Karpas-422 (cell line): ENCODE results near the gene PIP4K2C. TPM values are rescaled to one million over a fixed set of nuclear protein-coding genes. Genes with fewer than 3 reads are reported as not detected.

Source experiments
- DNase-seq: peaks from one replicate; pipeline ENCODE4 v3.0.0-alpha.2; 2015
- H2AFZ ChIP-seq: fragments of 200-600 bp; sonication (generic); 2 replicates; pipeline ENCODE4 v1.6.1; 2014; ENCODE audit warnings: antibody characterized with exemption, low read length, mixed read lengths
- H3K27ac ChIP-seq: fragments of 200-600 bp; sonication (generic); 2 replicates; pipeline ENCODE4 v1.5.1; 2014; ENCODE audit warnings: mild to moderate bottlenecking, low read length, moderate library complexity
- H3K27me3 ChIP-seq: fragments of 200-600 bp; sonication (generic); 2 replicates; pipeline ENCODE4 v1.6.1; 2014; ENCODE audit warnings: low read length, mixed read lengths
- H3K36me3 ChIP-seq: fragments of 200-600 bp; sonication (generic); 2 replicates; pipeline ENCODE4 v1.6.1; 2014; ENCODE audit warnings: low read length, mixed read lengths; ENCODE audit not compliant: insufficient read depth
- H3K4me1 ChIP-seq: fragments of 200-600 bp; sonication (generic); 2 replicates; pipeline ENCODE4 v1.6.1; 2014; ENCODE audit warnings: mild to moderate bottlenecking, low read length, mixed read lengths
- H3K4me2 ChIP-seq: fragments of 200-600 bp; sonication (generic); 2 replicates; pipeline ENCODE4 v1.6.1; 2014; ENCODE audit warnings: low read length, low read depth, mild to moderate bottlenecking; ENCODE audit not compliant: poor library complexity, severe bottlenecking
- H3K4me3 ChIP-seq: fragments of 200-600 bp; sonication (generic); 2 replicates; pipeline ENCODE4 v1.5.1; 2014; ENCODE audit warnings: mild to moderate bottlenecking, antibody characterized with exemption, low read length, mixed read lengths
- H3K79me2 ChIP-seq: fragments of 200-600 bp; sonication (generic); 2 replicates; pipeline ENCODE4 v1.6.1; 2014; ENCODE audit warnings: mild to moderate bottlenecking, low read length, mixed read lengths
- H3K9ac ChIP-seq: fragments of 200-600 bp; sonication (generic); 2 replicates; pipeline ENCODE4 v1.6.0; 2014; ENCODE audit warnings: low read length
- H3K9me2 ChIP-seq: fragments of 200-600 bp; sonication (generic), shearing (Covaris generic); replicated peaks from 2 replicates; pipeline ENCODE4 v1.6.0; 2014; ENCODE audit warnings: mild to moderate bottlenecking, low read length, moderate library complexity; ENCODE audit not compliant: insufficient read depth
- H3K9me3 ChIP-seq: fragments of 300-700, 200-600 bp; sonication (generic); 2 replicates; pipeline ENCODE4 v1.6.1; 2014; ENCODE audit warnings: low read length, mixed read lengths
- H4K20me1 ChIP-seq: fragments of 200-600 bp; sonication (generic); 2 replicates; pipeline ENCODE4 v1.6.1; 2014; ENCODE audit warnings: mild to moderate bottlenecking, antibody characterized with exemption, low read length, low read depth; ENCODE audit not compliant: insufficient read depth
- total RNA-seq: library from RNA; depleted of rRNA; stranded (reverse); fragments of >200 nt; shearing (Covaris generic); gene quantifications from 2 replicates; pipeline ENCODE4 v1.2.3, GENCODE V29; 2014; ENCODE audit warnings: low replicate concordance

PIP4K2C gene
- total RNA-seq, 1 experiment from 2014 or later, result 23.9 TPM

DNA sequence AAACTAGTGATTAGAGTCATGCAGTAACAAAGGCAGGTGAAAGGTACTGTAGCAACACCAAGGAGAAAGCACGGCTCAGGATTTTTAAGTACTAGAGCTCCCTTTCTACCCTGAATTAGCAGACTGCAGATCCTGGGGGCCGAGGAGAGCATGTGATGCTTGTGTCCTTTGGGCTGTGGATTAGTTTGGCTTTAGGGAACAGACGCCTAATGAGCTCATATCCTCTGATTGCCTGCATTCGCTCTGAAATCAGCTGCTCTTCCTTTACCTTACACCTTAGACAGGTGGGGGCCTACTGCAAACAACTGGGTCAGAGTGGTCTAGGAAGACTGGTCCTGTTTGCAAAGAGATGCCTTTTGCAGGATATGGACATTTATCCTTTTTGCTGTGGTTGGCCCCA, 2.2 kb downstream of the PIP4K2C start:
- H3K4me3 ChIP-seq, result no peak overlapping the region
- peaks cover 21% of the 10 kb centered on the region for H3K4me1 ChIP-seq
- H3K9me2 ChIP-seq, result no peaks in the 10 kb centered on the region
- H3K36me3 ChIP-seq, result peaks cover 7% of the 10 kb centered on the region; the same call in 1 of the 2 replicates
- H3K27ac ChIP-seq, result no peak overlapping the region
- H3K9ac ChIP-seq, result no peak overlapping the region
- no peak overlapping the region for H3K4me2 ChIP-seq
- DNase-seq, result no peak
- H2AFZ ChIP-seq, result no peak overlapping the region
- H3K9me3 ChIP-seq, result no peaks in the 10 kb centered on the region
- H4K20me1 ChIP-seq, result no peaks in the 10 kb centered on the region
- H3K27me3 ChIP-seq, result no peaks in the 10 kb centered on the region
- peaks cover 27% of the 10 kb centered on the region for H3K79me2 ChIP-seq

DNA sequence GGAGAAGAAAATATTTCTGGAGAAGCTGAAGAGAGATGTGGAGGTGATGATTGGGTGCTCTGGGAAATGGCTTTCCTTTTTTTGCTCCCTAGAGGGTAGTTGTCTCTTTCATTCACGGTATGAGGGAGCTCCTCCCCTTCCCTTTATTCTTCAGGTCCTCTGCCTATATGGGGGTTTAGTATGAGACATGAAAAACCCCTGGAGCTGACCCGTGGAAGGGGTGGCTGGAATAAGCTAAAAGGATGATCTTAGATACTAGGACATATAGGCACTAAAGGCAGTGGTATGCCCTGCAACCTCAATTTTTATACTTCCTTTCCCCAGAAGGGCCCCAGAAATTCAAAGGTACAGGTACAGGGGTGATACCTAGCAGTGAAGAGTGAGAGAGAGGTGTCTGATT, 9.4 kb downstream of the PIP4K2C start:
- Histone ChIP-seq H3K9me2 (no peaks in the 10 kb centered on the region), H3K27me3 (no peaks in the 10 kb centered on the region), H3K9me3 (no peaks in the 10 kb centered on the region), H3K27ac (no peak overlapping the region), H3K36me3 (peaks cover 7% of the 10 kb centered on the region; the same call in 1 of the 2 replicates), H2AFZ (no peak overlapping the region), H3K79me2 (no peaks in the 10 kb centered on the region), H3K4me3 (no peak overlapping the region), H3K9ac (no peak overlapping the region), H3K4me2 (no peak overlapping the region), H3K4me1 (peaks cover 7% of the 10 kb centered on the region), H4K20me1 (no peaks in the 10 kb centered on the region)
- DNase-seq, result no peak

DNA sequence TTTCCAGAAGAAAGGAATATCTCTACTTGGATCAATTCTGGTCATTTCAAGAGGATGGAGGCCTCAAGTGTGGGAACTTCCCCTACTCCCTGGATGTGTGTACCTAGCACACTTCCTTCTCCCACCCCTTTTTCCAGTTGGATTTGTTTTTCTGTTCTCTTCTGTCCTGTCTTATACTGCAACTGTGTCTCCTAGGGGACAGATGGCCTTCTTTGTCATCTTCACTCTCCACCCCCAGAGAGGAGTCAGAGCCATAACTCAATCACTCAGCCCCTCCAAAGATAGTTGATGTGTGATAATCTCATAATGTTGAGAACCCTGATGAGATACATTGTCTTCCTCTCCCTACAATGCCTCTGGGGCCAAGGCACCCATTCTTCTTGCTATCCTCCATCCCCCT, 11.6 kb downstream of the PIP4K2C start:
- peaks cover 13% of the 10 kb centered on the region for H3K4me1 ChIP-seq
- peaks cover 4% of the 10 kb centered on the region; the same call in 1 of the 2 replicates for H3K36me3 ChIP-seq
- no peak overlapping the region for H3K4me3 ChIP-seq
- no peak overlapping the region for H3K27ac ChIP-seq
- H3K4me2 ChIP-seq, result no peak overlapping the region
- no peaks in the 10 kb centered on the region for H3K9me3 ChIP-seq
- H2AFZ ChIP-seq, result no peak overlapping the region
- H3K79me2 ChIP-seq, result no peaks in the 10 kb centered on the region
- H4K20me1 ChIP-seq, result no peaks in the 10 kb centered on the region
- H3K9ac ChIP-seq, result no peak overlapping the region
- no peaks in the 10 kb centered on the region for H3K9me2 ChIP-seq
- no peaks in the 10 kb centered on the region for H3K27me3 ChIP-seq
- DNase-seq, result no peak

GRCh38 chr12:57603324-57603723, 12.3 kb downstream of the PIP4K2C start:
- Histone ChIP-seq H3K4me3 (no peak overlapping the region), H3K27ac (no peak overlapping the region)

DNA sequence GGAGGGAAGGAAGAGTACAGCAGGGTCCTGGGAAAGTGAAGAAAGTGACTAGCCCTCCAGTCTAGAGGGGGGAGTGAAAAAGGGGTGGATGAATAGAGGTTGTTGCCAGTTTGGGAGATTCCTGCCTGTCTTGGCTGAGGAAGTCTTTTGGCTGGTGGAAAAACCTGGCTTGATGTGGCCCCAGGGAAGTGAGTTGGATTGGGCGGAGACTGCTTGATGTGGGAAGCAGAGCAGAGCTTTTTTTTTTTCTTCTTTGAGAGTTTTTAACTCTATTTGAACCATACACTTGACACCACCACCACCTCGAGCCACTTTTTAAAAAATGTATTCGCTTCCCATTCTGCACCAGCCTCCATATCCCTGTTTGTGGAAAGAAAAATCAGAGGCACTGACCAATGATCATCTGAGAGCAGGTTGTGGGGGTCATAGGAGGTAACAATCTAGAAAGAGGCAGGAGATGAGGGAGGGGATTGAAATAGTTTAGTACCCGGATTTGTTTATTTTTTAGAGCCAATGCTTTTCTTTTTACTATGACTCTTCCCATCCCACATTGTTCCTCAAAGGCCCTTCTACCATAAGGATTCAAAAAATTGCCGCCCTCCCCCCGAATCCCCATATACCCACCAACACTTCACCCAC, 12.9 kb downstream of the PIP4K2C start:
- Histone ChIP-seq H4K20me1 (no peaks in the 10 kb centered on the region), H3K27ac (no peak overlapping the region)

More at GRCh38 chr12:57603324-57603723, 12.3 kb downstream of the PIP4K2C start:
- no peaks in the 10 kb centered on the region for H3K9me3 ChIP-seq
- H2AFZ ChIP-seq, result no peak overlapping the region
- no peak overlapping the region for H3K9ac ChIP-seq
- no peaks in the 10 kb centered on the region for H4K20me1 ChIP-seq
- H3K4me1 ChIP-seq, result peaks cover 13% of the 10 kb centered on the region
- H3K27me3 ChIP-seq, result no peaks in the 10 kb centered on the region
- no peak overlapping the region for H3K4me2 ChIP-seq
- no peaks in the 10 kb centered on the region for H3K36me3 ChIP-seq
- no peaks in the 10 kb centered on the region for H3K9me2 ChIP-seq
- no peaks in the 10 kb centered on the region for H3K79me2 ChIP-seq
- DNase-seq, result no peak

DNA sequence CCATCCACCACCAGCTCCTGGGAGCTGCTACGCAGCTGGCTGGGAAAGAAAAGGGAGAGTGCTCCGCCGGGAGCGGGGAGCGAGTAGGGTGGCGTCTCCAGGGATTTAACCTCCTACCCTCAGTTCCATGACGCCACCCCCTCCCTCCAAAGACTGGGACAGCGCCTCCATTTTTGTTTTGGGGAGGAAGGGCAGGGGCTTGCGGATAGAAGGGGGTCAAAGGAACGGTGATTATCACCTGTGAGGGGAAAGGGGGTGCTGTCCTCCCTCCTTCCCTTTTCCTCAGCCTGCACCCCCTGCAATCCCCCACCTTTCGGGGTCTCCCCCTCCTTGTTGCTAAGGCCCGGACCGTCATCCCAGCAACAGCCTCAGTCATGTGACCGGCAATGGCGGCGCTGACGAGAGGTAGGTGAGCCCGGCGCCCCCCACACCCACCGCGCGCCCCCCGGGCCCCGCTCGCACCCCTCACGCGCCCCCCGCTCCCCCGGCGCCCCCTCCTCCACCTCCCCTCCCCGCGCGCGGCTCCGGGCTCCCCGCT, 13.5 kb downstream of the PIP4K2C start, which contains the start of gene DTX3:
Gene DTX3 (plus strand): TSS at position 371 of the 538 bp plus-strand sequence. CDS start 1,694 bp downstream, outside the sequence.
- Histone ChIP-seq H4K20me1 (no peaks in the 10 kb centered on the region), H3K4me1 (peaks cover 13% of the 10 kb centered on the region), H3K27me3 (no peaks in the 10 kb centered on the region), H3K9ac (peak within 1 kb of the TSS; percentile 85), H3K9me2 (no peaks in the 10 kb centered on the region), H3K36me3 (no peaks in the 10 kb centered on the region), H3K9me3 (no peaks in the 10 kb centered on the region), H3K79me2 (no peaks in the 10 kb centered on the region), H3K4me3 (peak within 1 kb of the TSS; percentile 81), H3K27ac (peak within 1 kb of the TSS; percentile 61), H3K4me2 (peak within 1 kb of the TSS; percentile 85), H2AFZ (no peak within 1 kb of the TSS)
- peak; percentile 67 for DNase-seq

More for the DNA sequence above, 12.9 kb downstream of the PIP4K2C start:
- no peaks in the 10 kb centered on the region for H3K36me3 ChIP-seq
- no peaks in the 10 kb centered on the region for H3K27me3 ChIP-seq
- peaks cover 13% of the 10 kb centered on the region for H3K4me1 ChIP-seq
- no peak overlapping the region for H2AFZ ChIP-seq
- H3K9ac ChIP-seq, result peak overlapping the region; percentile 85
- H3K79me2 ChIP-seq, result no peaks in the 10 kb centered on the region
- H3K9me3 ChIP-seq, result no peaks in the 10 kb centered on the region
- DNase-seq, result no peak
- peak overlapping the region; percentile 81 for H3K4me3 ChIP-seq
- peak overlapping the region; percentile 85 for H3K4me2 ChIP-seq
- H3K9me2 ChIP-seq, result no peaks in the 10 kb centered on the region

- no peaks in the 10 kb centered on the region for H3K9me2 ChIP-seq
- peak overlapping the region; percentile 85 for H3K9ac ChIP-seq
- H3K79me2 ChIP-seq, result no peaks in the 10 kb centered on the region
- peak overlapping the region; percentile 61 for H3K27ac ChIP-seq
- no peaks in the 10 kb centered on the region for H3K9me3 ChIP-seq
- H3K4me1 ChIP-seq, result peaks cover 13% of the 10 kb centered on the region
- no peaks in the 10 kb centered on the region for H3K27me3 ChIP-seq
- DNase-seq, result peak; percentile 56
- H3K4me3 ChIP-seq, result peak overlapping the region; percentile 81
- peak overlapping the region; percentile 85 for H3K4me2 ChIP-seq
- no peaks in the 10 kb centered on the region for H3K36me3 ChIP-seq
- no peaks in the 10 kb centered on the region for H4K20me1 ChIP-seq
- no peak overlapping the region for H2AFZ ChIP-seq
Measured at GRCh38 chr12:57604992-57605810, 14.2 kb downstream of the PIP4K2C start.

GRCh38 chr12:57605811-57606311, 14.9 kb downstream of the PIP4K2C start:
- no peaks in the 10 kb centered on the region for H3K9me2 ChIP-seq
- DNase-seq, result no peak
- H3K9me3 ChIP-seq, result no peaks in the 10 kb centered on the region
- no peak overlapping the region for H3K27ac ChIP-seq
- H3K4me1 ChIP-seq, result peaks cover 13% of the 10 kb centered on the region
- H3K36me3 ChIP-seq, result no peaks in the 10 kb centered on the region
- no peaks in the 10 kb centered on the region for H3K79me2 ChIP-seq
- H3K4me3 ChIP-seq, result peak overlapping the region; percentile 81
- H3K27me3 ChIP-seq, result no peaks in the 10 kb centered on the region
- H3K4me2 ChIP-seq, result peak overlapping the region; percentile 85
- no peak overlapping the region for H2AFZ ChIP-seq
- peak overlapping the region; percentile 85 for H3K9ac ChIP-seq
- no peaks in the 10 kb centered on the region for H4K20me1 ChIP-seq
